Measurements from ENCODE around the gene CD58. TPM values are rescaled to one million over a fixed set of nuclear protein-coding genes. Genes with fewer than 3 reads are reported as not detected.

Gene CD58
- total RNA-seq, 4 donors from 2014 or later: 23.7 to 33.4 (median 28.0) TPM

DNA sequence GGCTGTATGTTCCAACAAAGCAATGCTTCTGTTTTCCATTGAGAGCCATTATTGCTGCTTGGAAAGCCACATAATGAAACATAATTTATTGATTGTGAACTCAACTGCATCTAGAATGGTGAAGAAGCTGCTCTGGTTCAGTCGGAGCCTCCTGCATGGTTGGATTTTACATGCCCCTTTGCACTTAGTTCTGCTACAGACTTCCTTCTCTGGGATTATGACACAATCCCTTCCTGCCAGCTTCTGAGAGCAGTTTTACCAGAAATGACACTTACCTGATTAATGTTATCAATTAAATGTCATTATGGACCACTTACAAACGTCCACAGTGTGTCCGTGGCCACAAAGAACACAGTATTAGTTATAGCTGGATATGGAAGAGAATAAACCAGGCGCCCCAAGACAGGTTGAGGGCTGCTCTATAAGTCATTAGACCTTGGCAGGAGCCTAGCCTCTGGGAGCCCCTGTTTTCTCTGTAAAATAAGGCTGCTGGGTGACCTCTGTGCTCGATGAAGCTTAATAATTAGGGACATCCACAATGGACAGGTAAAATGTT is 7.0 kb upstream of the CD58 start:
- H3K27ac ChIP-seq: no peak overlapping the region
- TF ChIP-seq POLR2A (IDR thresholded peaks at IDR 0.05) (no peak), POLR2AphosphoS5 (IDR thresholded peaks at IDR 0.05) (no peak), EP300 (IDR thresholded peaks at IDR 0.05) (no peak)
- TF ChIP-seq, protein P1, sequence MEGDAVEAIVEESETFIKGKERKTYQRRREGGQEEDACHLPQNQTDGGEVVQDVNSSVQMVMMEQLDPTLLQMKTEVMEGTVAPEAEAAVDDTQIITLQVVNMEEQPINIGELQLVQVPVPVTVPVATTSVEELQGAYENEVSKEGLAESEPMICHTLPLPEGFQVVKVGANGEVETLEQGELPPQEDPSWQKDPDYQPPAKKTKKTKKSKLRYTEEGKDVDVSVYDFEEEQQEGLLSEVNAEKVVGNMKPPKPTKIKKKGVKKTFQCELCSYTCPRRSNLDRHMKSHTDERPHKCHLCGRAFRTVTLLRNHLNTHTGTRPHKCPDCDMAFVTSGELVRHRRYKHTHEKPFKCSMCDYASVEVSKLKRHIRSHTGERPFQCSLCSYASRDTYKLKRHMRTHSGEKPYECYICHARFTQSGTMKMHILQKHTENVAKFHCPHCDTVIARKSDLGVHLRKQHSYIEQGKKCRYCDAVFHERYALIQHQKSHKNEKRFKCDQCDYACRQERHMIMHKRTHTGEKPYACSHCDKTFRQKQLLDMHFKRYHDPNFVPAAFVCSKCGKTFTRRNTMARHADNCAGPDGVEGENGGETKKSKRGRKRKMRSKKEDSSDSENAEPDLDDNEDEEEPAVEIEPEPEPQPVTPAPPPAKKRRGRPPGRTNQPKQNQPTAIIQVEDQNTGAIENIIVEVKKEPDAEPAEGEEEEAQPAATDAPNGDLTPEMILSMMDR (IDR thresholded peaks at IDR 0.05): no peak
- H3K27me3 ChIP-seq: no peaks in the 10 kb centered on the region
- H3K36me3 ChIP-seq: no peaks in the 10 kb centered on the region
- DNase-seq (ENCODE audit: low spot score in 2 of 2): no peak
- 87% methylated on average over 5 of the region's 5 CpGs for WGBS
- H3K4me3 ChIP-seq: no peak overlapping the region
- peaks cover 11% of the 10 kb centered on the region for H3K4me1 ChIP-seq
- no peaks in the 10 kb centered on the region for H3K9me3 ChIP-seq

DNA sequence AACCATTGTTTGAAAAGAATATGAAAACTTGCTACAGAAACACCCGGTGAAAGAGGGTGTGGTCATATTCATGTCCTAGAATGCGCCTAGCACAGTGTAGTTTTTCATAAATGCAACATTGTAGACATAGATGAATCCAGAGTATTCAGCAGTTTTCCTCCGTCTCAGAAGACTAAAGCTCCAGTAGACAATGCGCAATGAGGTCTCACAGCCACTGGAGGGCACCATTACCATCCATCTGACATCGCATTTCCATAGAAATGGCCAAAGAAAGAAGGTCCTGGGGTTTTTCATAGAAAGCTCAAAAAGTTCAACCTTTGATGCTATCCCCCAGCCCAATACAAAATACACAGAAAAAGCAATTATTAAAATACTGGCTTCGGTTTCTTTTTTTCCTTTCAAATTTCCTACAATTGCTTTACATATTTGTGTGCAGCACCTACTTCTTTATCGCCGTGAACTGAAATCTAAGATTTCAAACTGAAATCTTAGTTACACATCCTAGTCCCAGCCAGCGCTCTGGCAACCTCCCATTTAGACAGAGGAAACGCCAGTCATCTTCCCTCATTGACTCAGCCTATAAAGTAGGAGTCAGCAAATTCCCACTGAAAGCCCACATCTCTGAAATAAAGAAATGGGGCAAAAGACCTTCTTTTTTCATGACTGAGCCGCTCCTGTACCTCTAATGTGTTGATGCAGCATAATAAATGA is 3.9 kb upstream of the CD58 start:
- 31% methylated on average over 11 of the region's 11 CpGs for WGBS
- Histone ChIP-seq H3K36me3 (no peaks in the 10 kb centered on the region), H3K27me3 (no peaks in the 10 kb centered on the region), H3K4me1 (peaks cover 20% of the 10 kb centered on the region), H3K27ac (no peak overlapping the region), H3K4me3 (no peak overlapping the region), H3K9me3 (no peaks in the 10 kb centered on the region)
- DNase-seq (ENCODE audit: low spot score in 2 of 2): no peak
- TF ChIP-seq EP300 (IDR thresholded peaks at IDR 0.05) (no peak), POLR2A (IDR thresholded peaks at IDR 0.05) (no peak), POLR2AphosphoS5 (IDR thresholded peaks at IDR 0.05) (no peak)
- TF ChIP-seq, protein P1 (IDR thresholded peaks at IDR 0.05): peak; percentile 70 to 84

DNA sequence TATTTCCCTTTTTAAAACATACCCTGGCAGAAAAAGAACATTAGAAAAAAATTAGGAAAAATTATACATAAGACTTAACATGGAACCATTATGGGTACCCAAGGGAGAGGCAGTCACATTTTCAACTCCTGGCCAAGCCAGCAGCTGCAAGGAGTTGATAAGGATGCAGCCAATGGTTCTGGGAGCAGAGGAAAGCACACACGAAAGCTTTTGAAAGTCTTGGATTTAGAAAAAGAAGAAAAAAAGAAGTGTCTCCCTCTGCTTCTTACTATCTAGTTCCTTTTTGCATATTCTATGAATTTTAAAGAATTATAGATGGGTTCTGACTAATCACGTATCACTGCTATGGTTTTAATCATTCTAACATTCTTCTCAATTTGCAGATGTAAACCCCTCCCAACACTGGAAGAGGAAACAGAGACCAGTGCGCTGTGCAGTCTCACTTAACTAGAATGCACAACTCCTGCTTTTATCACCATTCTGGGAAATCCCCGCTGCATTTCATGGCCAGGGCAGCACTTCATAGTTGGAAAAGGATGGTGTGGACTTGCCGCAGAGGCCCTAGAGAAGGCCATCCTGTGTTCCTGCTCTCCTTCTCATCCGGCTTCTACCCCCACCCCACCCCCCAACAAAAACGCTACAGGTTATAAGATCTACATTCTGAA is 2.7 kb upstream of the CD58 start:
- DNase-seq (ENCODE audit: low spot score in 2 of 2): no peak
- no peaks in the 10 kb centered on the region for H3K9me3 ChIP-seq
- TF ChIP-seq POLR2A (IDR thresholded peaks at IDR 0.05): no peak
- TF ChIP-seq, protein P1 (IDR thresholded peaks at IDR 0.05): no peak
- TF ChIP-seq EP300 (IDR thresholded peaks at IDR 0.05): no peak
- no peak for TF ChIP-seq POLR2AphosphoS5 (IDR thresholded peaks at IDR 0.05)
- 83% methylated on average over 7 of the region's 7 CpGs for WGBS
- no peak overlapping the region for H3K4me3 ChIP-seq
- H3K27ac ChIP-seq: no peak overlapping the region
- H3K27me3 ChIP-seq: no peaks in the 10 kb centered on the region
- peaks cover 29% of the 10 kb centered on the region for H3K4me1 ChIP-seq
- H3K36me3 ChIP-seq: no peaks in the 10 kb centered on the region

DNA sequence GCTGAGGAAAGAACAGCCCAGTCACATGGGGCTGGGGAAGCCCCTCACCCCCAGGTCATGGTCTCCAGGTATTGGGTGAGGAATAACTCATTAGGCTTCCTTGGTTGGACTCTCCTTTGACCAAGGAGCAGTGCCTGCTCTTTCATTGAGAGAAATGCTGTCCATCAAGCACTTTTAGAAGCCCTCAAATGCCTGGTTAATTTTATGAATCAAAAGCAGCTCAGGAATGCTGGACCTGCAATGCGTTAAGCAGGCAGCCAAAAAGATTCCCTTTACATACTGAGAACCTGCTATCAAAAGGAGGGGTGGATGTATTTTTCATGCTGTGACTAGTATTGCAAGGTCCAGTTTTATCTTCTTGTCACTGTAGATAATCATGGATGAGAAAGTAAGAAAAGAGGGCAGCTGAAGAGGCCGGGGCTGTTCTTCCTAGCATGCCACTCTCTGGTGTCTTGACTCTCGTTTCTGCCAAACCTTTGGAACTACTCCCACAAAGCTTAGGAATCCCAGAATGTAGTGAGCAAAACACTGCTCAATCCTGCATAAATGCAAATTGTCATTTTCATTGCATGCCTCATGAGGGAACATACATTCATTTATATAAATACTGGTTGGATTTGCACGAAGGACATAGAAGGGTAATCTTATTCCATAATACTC is 2.1 kb upstream of the CD58 start:
- Histone ChIP-seq H3K4me1 (peaks cover 36% of the 10 kb centered on the region), H3K27me3 (no peaks in the 10 kb centered on the region), H3K9me3 (no peaks in the 10 kb centered on the region), H3K4me3 (no peak overlapping the region), H3K36me3 (no peaks in the 10 kb centered on the region), H3K27ac (no peak overlapping the region)
- no peak for DNase-seq (ENCODE audit: low spot score in 2 of 2)
- no peak for TF ChIP-seq POLR2AphosphoS5 (IDR thresholded peaks at IDR 0.05)
- TF ChIP-seq EP300 (IDR thresholded peaks at IDR 0.05): no peak
- TF ChIP-seq POLR2A (IDR thresholded peaks at IDR 0.05): no peak
- TF ChIP-seq, protein P1 (IDR thresholded peaks at IDR 0.05): no peak
- 66% methylated on average over 4 of the region's 4 CpGs for WGBS

DNA sequence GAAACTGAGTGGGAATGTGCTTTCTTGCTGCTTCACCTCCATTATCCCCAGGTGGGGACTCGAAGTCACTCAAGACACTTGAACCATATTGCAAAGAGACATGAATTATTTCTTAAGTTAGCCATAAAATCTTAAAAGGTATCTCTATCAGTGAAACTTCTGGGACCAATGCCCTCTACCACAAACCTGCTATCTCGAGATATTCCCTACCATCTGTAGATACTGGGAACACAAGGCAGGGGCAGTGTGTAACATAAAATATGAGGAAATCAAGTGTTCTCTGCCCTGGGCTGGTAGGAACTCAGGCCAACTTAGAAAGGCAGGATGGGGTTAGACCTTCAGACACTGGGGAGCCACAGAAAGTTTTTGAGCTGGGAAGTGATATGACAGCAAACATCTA is 1.3 kb upstream of the CD58 start:
- WGBS: 86% methylated on average over 2 of the region's 2 CpGs
- Histone ChIP-seq H3K4me1 (peaks cover 36% of the 10 kb centered on the region), H3K36me3 (no peaks in the 10 kb centered on the region), H3K27me3 (no peaks in the 10 kb centered on the region), H3K4me3 (no peak overlapping the region), H3K27ac (no peak overlapping the region), H3K9me3 (no peaks in the 10 kb centered on the region)
- TF ChIP-seq, protein P1 (IDR thresholded peaks at IDR 0.05): no peak
- TF ChIP-seq POLR2A (IDR thresholded peaks at IDR 0.05): no peak
- no peak for TF ChIP-seq EP300 (IDR thresholded peaks at IDR 0.05)
- no peak for TF ChIP-seq POLR2AphosphoS5 (IDR thresholded peaks at IDR 0.05)
- DNase-seq (ENCODE audit: low spot score in 2 of 2): no peak

Data from suprapubic skin (tissue), 4 donors.